SJSA1 (cell line): Measurements from ENCODE around the gene SLC22A5. TPM values are rescaled to one million over a fixed set of nuclear protein-coding genes. Genes with fewer than 3 reads are reported as not detected.
"Not testable (repeated sequence)": the region's sequence is repeated elsewhere in the genome, so short reads cannot be mapped to it uniquely, and the experiment has no call there.

Source experiments
- DNase-seq, 2 experiments: peaks; one replicate each; pipeline ENCODE4 v3.0.0-alpha.2; 2015 to 2020; ENCODE audit warnings: low spot score in 2 of 2, low read depth in 1 of 2
- H3K27ac ChIP-seq: fragments of 250-450 bp; sonication (Bioruptor Pico); 2 replicates; pipeline ENCODE4 v1.5.1; 2020; ENCODE audit warnings: mild to moderate bottlenecking, moderate library complexity
- H3K27me3 ChIP-seq: fragments of 250-450 bp; sonication (Bioruptor Pico); replicated peaks from 2 replicates; pipeline ENCODE4 v1.5.1; 2020; ENCODE audit warnings: mild to moderate bottlenecking, moderate library complexity
- H3K36me3 ChIP-seq: fragments of 250-450 bp; sonication (Bioruptor Pico); 2 replicates; pipeline ENCODE4 v1.5.1; 2020; ENCODE audit warnings: mild to moderate bottlenecking
- H3K4me1 ChIP-seq: fragments of 250-450 bp; sonication (Bioruptor Pico); replicated peaks from 2 replicates; pipeline ENCODE4 v1.6.1; 2021; ENCODE audit warnings: mild to moderate bottlenecking
- H3K4me3 ChIP-seq: fragments of 250-450 bp; sonication (Bioruptor Pico); 2 replicates; pipeline ENCODE4 v1.5.1; 2020; ENCODE audit warnings: mild to moderate bottlenecking
- H3K9me3 ChIP-seq: fragments of 250-450 bp; sonication (Bioruptor Pico); replicated peaks from 2 replicates; pipeline ENCODE4 v1.5.1; 2020; ENCODE audit warnings: mild to moderate bottlenecking
- total RNA-seq: library from RNA; depleted of rRNA; stranded (reverse); fragments of >200 nt; shearing (Covaris generic); gene quantifications from 2 replicates; pipeline ENCODE4 v1.2.3, GENCODE V29; 2014; rRNA removed

The SLC22A5 gene
- total RNA-seq, 1 experiment from 2014 or later = 3.5 TPM

GRCh38 chr5:132437604-132438266, 68.2 kb downstream of the SLC22A5 start:
- peak; percentile 95 to 98 for DNase-seq
- Histone ChIP-seq H3K4me1 (peaks cover 56% of the 10 kb centered on the region), H3K4me3 (no peak overlapping the region), H3K36me3 (no peaks in the 10 kb centered on the region), H3K9me3 (no peaks in the 10 kb centered on the region), H3K27ac (peak overlapping the region; percentile 73), H3K27me3 (no peaks in the 10 kb centered on the region)

GRCh38 chr5:132438267-132438645, 68.7 kb downstream of the SLC22A5 start:
- Histone ChIP-seq H3K27ac (peak overlapping the region; percentile 73), H3K4me1 (peaks cover 56% of the 10 kb centered on the region)
- H3K9me3 ChIP-seq, H3K4me3 ChIP-seq, H3K36me3 ChIP-seq, H3K27me3 ChIP-seq: not testable (repeated sequence)
- DNase-seq = peak in 1 of 2 experiments; percentile 16

- H3K27me3 ChIP-seq = no peaks in the 10 kb centered on the region
- H3K27ac ChIP-seq = peak overlapping the region; percentile 45
- no peaks in the 10 kb centered on the region for H3K9me3 ChIP-seq
- peaks cover 55% of the 10 kb centered on the region for H3K4me1 ChIP-seq
- H3K4me3 ChIP-seq = no peak overlapping the region
- DNase-seq = no peak
- no peaks in the 10 kb centered on the region for H3K36me3 ChIP-seq
Measured at GRCh38 chr5:132438917-132439316, 69.4 kb downstream of the SLC22A5 start.

- no peaks in the 10 kb centered on the region for H3K9me3 ChIP-seq
- H3K4me1 ChIP-seq = peaks cover 48% of the 10 kb centered on the region
- H3K4me3 ChIP-seq = no peak overlapping the region
- H3K27me3 ChIP-seq = no peaks in the 10 kb centered on the region
- peak; percentile 78 to 80 for DNase-seq
- H3K27ac ChIP-seq = peak overlapping the region; percentile 45
- H3K36me3 ChIP-seq = no peaks in the 10 kb centered on the region
Measured at GRCh38 chr5:132439521-132440089, 70.1 kb downstream of the SLC22A5 start.

- Histone ChIP-seq H3K4me1 (peaks cover 32% of the 10 kb centered on the region), H3K27me3 (no peaks in the 10 kb centered on the region)
Measured at GRCh38 chr5:132444061-132444460, 74.6 kb downstream of the SLC22A5 start.

More at GRCh38 chr5:132444061-132444460, 74.6 kb downstream of the SLC22A5 start:
- Histone ChIP-seq H3K9me3 (no peaks in the 10 kb centered on the region; the same call in 1 of the 2 replicates), H3K27ac (no peak overlapping the region), H3K4me3 (no peak overlapping the region), H3K36me3 (no peaks in the 10 kb centered on the region; the same call in 1 of the 2 replicates)
- DNase-seq = no peak

Other genes with a start within 250 kb of the SLC22A5 start
- gene P4HA2, start 141.9 kb upstream of the SLC22A5 start, total RNA-seq = 222 and 261 TPM in 2 replicates
- gene PDLIM4, start 112.0 kb upstream of the SLC22A5 start, total RNA-seq = 52.2 and 94.1 TPM in 2 replicates
- 3.8 and 4.4 TPM in 2 replicates for gene SLC22A4, start 75.3 kb upstream of the SLC22A5 start, total RNA-seq
- 16.0 and 18.4 TPM in 2 replicates for gene IRF1, start 121.1 kb downstream of the SLC22A5 start, total RNA-seq
- gene IL5, start 173.8 kb downstream of the SLC22A5 start, total RNA-seq = not detected in 2 replicates
- 12.0 and 17.9 TPM in 2 replicates for gene RAD50, start 187.3 kb downstream of the SLC22A5 start, total RNA-seq